Trophoblast cell (in vitro differentiated cells and primary cell): ENCODE data around the gene PACSIN3.

Experiments used
- DNase-seq, 2 donors: peaks; one replicate each; pipeline ENCODE4 v3.0.0-alpha.2; 2016
- H2AFZ ChIP-seq: 2 replicates; pipeline ENCODE4 v1.6.1; 2013; ENCODE audit warnings: low read length, moderate library complexity, mild to moderate bottlenecking; ENCODE audit not compliant: insufficient read depth, poor library complexity
- H2AK5ac ChIP-seq: 2 replicates; pipeline ENCODE4 v1.6.1; 2013; ENCODE audit warnings: mild to moderate bottlenecking, low read length
- H2BK120ac ChIP-seq: 2 replicates; pipeline ENCODE4 v1.6.1; 2013; ENCODE audit warnings: low read length, mild to moderate bottlenecking, moderate library complexity; ENCODE audit not compliant: insufficient read depth, poor library complexity
- H2BK12ac ChIP-seq: 2 replicates; pipeline ENCODE4 v1.6.1; 2013; ENCODE audit warnings: mild to moderate bottlenecking, low read length, moderate library complexity
- H2BK5ac ChIP-seq: 2 replicates; pipeline ENCODE4 v1.6.1; 2013; ENCODE audit warnings: low read length, low read depth, moderate library complexity, mild to moderate bottlenecking; ENCODE audit not compliant: poor library complexity
- H3K14ac ChIP-seq: 2 replicates; pipeline ENCODE4 v1.6.1; 2013; ENCODE audit warnings: mild to moderate bottlenecking, low read length
- H3K18ac ChIP-seq: 2 replicates; pipeline ENCODE4 v1.6.1; 2013; ENCODE audit warnings: mild to moderate bottlenecking, low read length
- H3K23ac ChIP-seq: 2 replicates; pipeline ENCODE4 v1.6.1; 2013; ENCODE audit warnings: low read length
- H3K27ac ChIP-seq: 2 replicates; pipeline ENCODE4 v1.5.1; 2013; ENCODE audit warnings: low read depth, mild to moderate bottlenecking, inconsistent platforms, low read length, moderate library complexity
- H3K27me3 ChIP-seq: 2 replicates; pipeline ENCODE4 v1.6.1; 2013; ENCODE audit warnings: inconsistent platforms, mild to moderate bottlenecking, low read length, moderate library complexity; ENCODE audit not compliant: insufficient read depth
- H3K36me3 ChIP-seq, 2 experiments: 1 replicate in 1 of 2; 2 replicates in 1 of 2; pipeline ENCODE4 v1.6.1; 2013; ENCODE audit warnings: low read length in 2 of 2, mild to moderate bottlenecking in 2 of 2, moderate library complexity in 1 of 2; ENCODE audit not compliant: insufficient read depth in 2 of 2, control insufficient read depth in 1 of 2
- H3K4ac ChIP-seq: 2 replicates; pipeline ENCODE4 v1.6.1; 2013; ENCODE audit warnings: low read depth, mild to moderate bottlenecking, low read length, moderate library complexity
- H3K4me1 ChIP-seq, 2 experiments: 1 replicate in 1 of 2; 2 replicates in 1 of 2; pipeline ENCODE4 v1.6.1; 2013; ENCODE audit warnings: low read length in 2 of 2, mild to moderate bottlenecking in 2 of 2, moderate library complexity in 1 of 2; ENCODE audit not compliant: insufficient read depth in 2 of 2, control insufficient read depth in 1 of 2
- H3K4me2 ChIP-seq: 2 replicates; pipeline ENCODE4 v1.6.1; 2013; ENCODE audit warnings: inconsistent platforms, mild to moderate bottlenecking, low read length, moderate library complexity
- H3K4me3 ChIP-seq: 2 replicates; pipeline ENCODE4 v1.5.1; 2013; ENCODE audit warnings: mild to moderate bottlenecking, low read depth, low read length, inconsistent platforms
- H3K79me1 ChIP-seq: one replicate; pipeline ENCODE4 v1.6.1; 2013; ENCODE audit warnings: low read length
- H3K79me2 ChIP-seq: 2 replicates; pipeline ENCODE4 v1.6.1; 2013; ENCODE audit warnings: low read length, mild to moderate bottlenecking; ENCODE audit not compliant: control insufficient read depth, insufficient read depth, poor library complexity
- H3K9ac ChIP-seq: 2 replicates; pipeline ENCODE4 v1.6.1; 2013; ENCODE audit warnings: mild to moderate bottlenecking, low read length
- H3K9me3 ChIP-seq: 2 replicates; pipeline ENCODE4 v1.6.1; 2013; ENCODE audit warnings: low read depth, mild to moderate bottlenecking, control low read depth, inconsistent platforms, low read length; ENCODE audit not compliant: insufficient read depth
- H4K12ac ChIP-seq: 2 replicates; pipeline ENCODE4 v1.6.1; 2013; ENCODE audit warnings: low read depth, mild to moderate bottlenecking, low read length, moderate library complexity
- H4K8ac ChIP-seq: 2 replicates; pipeline ENCODE4 v1.6.1; 2013; ENCODE audit warnings: low read depth, mild to moderate bottlenecking, low read length, moderate library complexity
- H4K91ac ChIP-seq: one replicate; pipeline ENCODE4 v1.6.1; 2013; ENCODE audit warnings: low read depth, mild to moderate bottlenecking, low read length, moderate library complexity
- WGBS: extraction: QIAGEN DNeasy Blood & Tissue Kit; methylation state at CpG from one replicate; pipeline ENCODE4 v1.1.7; 2013; ENCODE audit warnings: missing lambda C conversion rate; ENCODE audit not compliant: insufficient read length, insufficient coverage; ENCODE audit errors: extremely low coverage; 5-methylcytosine and 5-hydroxymethylcytosine counted together

Gene PACSIN3

GRCh38 chr11:47160753-47161133, 25.5 kb downstream of the PACSIN3 start:
- no peak overlapping the region for H3K18ac ChIP-seq
- H4K12ac ChIP-seq = no peak overlapping the region
- no peaks in the 10 kb centered on the region for H3K9me3 ChIP-seq
- H4K8ac ChIP-seq = no peak overlapping the region
- no peak overlapping the region for H3K27ac ChIP-seq
- no peak overlapping the region for H3K14ac ChIP-seq
- H2BK12ac ChIP-seq = no peak overlapping the region
- H4K91ac ChIP-seq = no peak overlapping the region
- H3K79me1 ChIP-seq = no peaks in the 10 kb centered on the region
- H3K9ac ChIP-seq = no peak overlapping the region
- no peak overlapping the region for H3K4ac ChIP-seq
- no peaks in the 10 kb centered on the region for H3K4me1 ChIP-seq
- H2BK120ac ChIP-seq = no peak overlapping the region
- no peak for DNase-seq
- WGBS = no CpG with 5 or more reads among the region's 5 CpGs
- no peak overlapping the region for H3K4me2 ChIP-seq
- no peaks in the 10 kb centered on the region for H3K79me2 ChIP-seq
- no peak overlapping the region for H3K23ac ChIP-seq
- no peak overlapping the region for H2BK5ac ChIP-seq
- no peaks in the 10 kb centered on the region for H3K27me3 ChIP-seq
- no peak overlapping the region for H2AFZ ChIP-seq
- H3K4me3 ChIP-seq = no peak overlapping the region
- H2AK5ac ChIP-seq = no peak overlapping the region
- H3K36me3 ChIP-seq = peaks cover 29 to 43% of the 10 kb centered on the region in 2 experiments

- Histone ChIP-seq H3K79me2 (no peaks in the 10 kb centered on the region), H2BK120ac (no peak overlapping the region), H3K4me2 (no peak overlapping the region), H2BK12ac (no peak overlapping the region), H3K4me1 (no peaks in the 10 kb centered on the region), H3K27ac (no peak overlapping the region), H2AK5ac (no peak overlapping the region), H2BK5ac (no peak overlapping the region), H3K9me3 (no peaks in the 10 kb centered on the region), H2AFZ (no peak overlapping the region), H3K4me3 (no peak overlapping the region), H4K91ac (no peak overlapping the region), H3K4ac (no peak overlapping the region), H4K12ac (no peak overlapping the region), H3K18ac (no peak overlapping the region), H3K23ac (no peak overlapping the region), H3K9ac (no peak overlapping the region), H3K27me3 (no peaks in the 10 kb centered on the region), H3K36me3 (peaks cover 7 to 23% of the 10 kb centered on the region in 2 experiments), H3K79me1 (no peaks in the 10 kb centered on the region), H4K8ac (no peak overlapping the region), H3K14ac (no peak overlapping the region)
- WGBS = no CpG with 5 or more reads among the region's 5 CpGs
- no peak for DNase-seq
Measured at GRCh38 chr11:47158242-47158641, 28.0 kb downstream of the PACSIN3 start.

GRCh38 chr11:47157805-47158204, 28.4 kb downstream of the PACSIN3 start:
- H3K9me3 ChIP-seq = no peaks in the 10 kb centered on the region
- no peak overlapping the region for H3K4me3 ChIP-seq
- no peak overlapping the region for H3K27ac ChIP-seq
- no peak overlapping the region for H3K4me2 ChIP-seq
- H2AK5ac ChIP-seq = no peak overlapping the region
- H2AFZ ChIP-seq = no peak overlapping the region
- H3K27me3 ChIP-seq = no peaks in the 10 kb centered on the region
- no peak overlapping the region for H3K9ac ChIP-seq
- H3K4me1 ChIP-seq = no peaks in the 10 kb centered on the region
- H3K79me1 ChIP-seq = no peaks in the 10 kb centered on the region
- H3K79me2 ChIP-seq = no peaks in the 10 kb centered on the region
- no peak overlapping the region for H2BK5ac ChIP-seq
- H2BK120ac ChIP-seq = no peak overlapping the region
- no peak overlapping the region for H2BK12ac ChIP-seq
- no peak for DNase-seq
- H4K91ac ChIP-seq = no peak overlapping the region
- no peak overlapping the region for H3K4ac ChIP-seq
- H3K23ac ChIP-seq = no peak overlapping the region
- H3K36me3 ChIP-seq = peaks cover 7 to 23% of the 10 kb centered on the region in 2 experiments
- no peak overlapping the region for H4K8ac ChIP-seq
- H4K12ac ChIP-seq = no peak overlapping the region
- WGBS = no CpG with 5 or more reads among the region's 8 CpGs
- H3K18ac ChIP-seq = no peak overlapping the region
- H3K14ac ChIP-seq = no peak overlapping the region

- Histone ChIP-seq H3K27ac (no peak overlapping the region), H3K4me1 (no peaks in the 10 kb centered on the region), H2AK5ac (no peak overlapping the region), H4K91ac (no peak overlapping the region), H3K9me3 (no peaks in the 10 kb centered on the region), H4K8ac (no peak overlapping the region), H3K18ac (no peak overlapping the region), H2BK120ac (no peak overlapping the region), H2BK12ac (no peak overlapping the region), H3K4ac (no peak overlapping the region), H3K4me2 (no peak overlapping the region), H3K79me2 (no peaks in the 10 kb centered on the region), H3K27me3 (no peaks in the 10 kb centered on the region), H3K4me3 (no peak overlapping the region), H3K23ac (no peak overlapping the region), H2BK5ac (no peak overlapping the region), H4K12ac (no peak overlapping the region), H2AFZ (no peak overlapping the region), H3K14ac (no peak overlapping the region), H3K79me1 (no peaks in the 10 kb centered on the region), H3K36me3 (peaks cover 3 to 16% of the 10 kb centered on the region in 2 experiments), H3K9ac (no peak overlapping the region)
- no CpG with 5 or more reads among the region's 20 CpGs for WGBS
- DNase-seq = no peak
Measured at GRCh38 chr11:47156951-47157350, 29.3 kb downstream of the PACSIN3 start.
